GM12865 (cell line): ENCODE measurements around the gene EGFL7.

Source experiments
- DNase-seq: peaks from one replicate; pipeline ENCODE4 v3.0.0; 2010; ENCODE audit warnings: low read depth
- H3K4me3 ChIP-seq: 2 replicates; pipeline ENCODE4 v1.5.1; 2011; ENCODE audit warnings: mild to moderate bottlenecking, low read depth, low read length, control low read depth
- CTCF ChIP-seq: IDR thresholded peaks from 2 replicates; pipeline ENCODE4 v1.5.1; 2011; ENCODE audit warnings: low read length, control low read depth, low read depth, inconsistent platforms; ENCODE audit not compliant: insufficient read depth; ENCODE audit errors: missing control alignments

The EGFL7 gene

DNA sequence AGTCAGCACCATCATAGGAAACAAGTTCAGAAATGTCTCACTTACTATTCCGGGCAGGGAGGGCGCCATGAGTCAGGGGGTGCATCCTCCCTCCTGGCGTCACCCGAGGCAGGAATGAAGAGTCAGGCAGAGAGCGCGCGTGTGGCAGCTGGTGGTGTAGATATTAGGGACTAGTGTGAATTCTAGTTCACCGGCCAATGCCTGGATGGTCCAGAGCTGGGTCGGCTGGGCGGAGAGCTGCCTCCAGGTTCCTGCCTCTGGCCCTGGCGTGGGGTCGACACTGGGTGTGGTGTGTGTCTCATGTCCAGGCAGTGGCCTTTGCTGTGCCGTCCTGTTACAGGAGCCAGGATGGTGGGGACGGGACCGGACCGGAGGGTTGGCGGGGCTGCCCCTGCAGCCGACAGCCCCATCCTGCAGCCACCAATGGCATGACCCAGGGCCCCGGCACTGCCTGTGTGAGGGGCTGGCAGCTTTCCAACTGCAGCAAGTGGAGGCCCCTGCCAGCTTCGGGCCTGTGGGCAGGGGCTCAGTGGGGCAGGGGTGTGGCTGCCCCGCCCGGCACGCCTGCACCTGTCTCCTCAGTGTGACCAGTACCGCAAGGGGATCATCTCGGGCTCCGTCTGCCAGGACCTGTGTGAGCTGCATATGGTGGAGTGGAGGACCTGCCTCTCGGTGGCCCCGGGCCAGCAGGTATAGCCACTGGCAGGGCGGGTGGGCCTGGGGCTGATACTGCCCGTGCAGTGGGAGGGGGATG lies 58.8 kb downstream of the EGFL7 start:
- TF ChIP-seq CTCF: no peak
- DNase-seq: no peak
- H3K4me3 ChIP-seq: no peak overlapping the region
